GM23248 (cell line): ENCODE measurements around the gene ZNF222. TPM values are rescaled to one million over a fixed set of nuclear protein-coding genes. Genes with fewer than 3 reads are reported as not detected.

Experiments
- DNase-seq: peaks from one replicate; pipeline ENCODE4 v3.0.0-alpha.2; 2015
- H2AFZ ChIP-seq: fragments of 200-600 bp; sonication (generic); 2 replicates; pipeline ENCODE4 v1.6.1; 2016; ENCODE audit warnings: antibody characterized with exemption
- H3F3A ChIP-seq: fragments of 200-600 bp; sonication (generic); 2 replicates; pipeline ENCODE4 v1.6.1; 2016; ENCODE audit warnings: mild to moderate bottlenecking, antibody characterized with exemption, mixed run types; ENCODE audit not compliant: insufficient read depth
- H3K27ac ChIP-seq: fragments of 200-600 bp; sonication (generic); 2 replicates; pipeline ENCODE4 v1.5.1; 2016; ENCODE audit warnings: mild to moderate bottlenecking
- H3K27me3 ChIP-seq: fragments of 200-600 bp; sonication (generic); replicated peaks from 2 replicates; pipeline ENCODE4 v1.6.1; 2016; ENCODE audit warnings: mild to moderate bottlenecking; ENCODE audit not compliant: insufficient read depth
- H3K36me3 ChIP-seq: fragments of 200-600 bp; sonication (generic); 2 replicates; pipeline ENCODE4 v1.6.1; 2016; ENCODE audit warnings: low read depth, mild to moderate bottlenecking
- H3K4me1 ChIP-seq: fragments of 200-600 bp; sonication (generic); 2 replicates; pipeline ENCODE4 v1.6.1; 2016; ENCODE audit warnings: mild to moderate bottlenecking; ENCODE audit not compliant: insufficient read depth
- H3K4me2 ChIP-seq: fragments of 200-600 bp; sonication (generic); one replicate; pipeline ENCODE4 v1.6.1; 2016; ENCODE audit warnings: mild to moderate bottlenecking; ENCODE audit not compliant: unreplicated experiment
- H3K4me3 ChIP-seq: fragments of 200-600 bp; sonication (generic); 2 replicates; pipeline ENCODE4 v1.5.1; 2016; ENCODE audit warnings: mild to moderate bottlenecking
- H3K79me2 ChIP-seq: fragments of 200-600 bp; sonication (generic); 2 replicates; pipeline ENCODE4 v1.6.1; 2016; ENCODE audit warnings: mild to moderate bottlenecking; ENCODE audit not compliant: insufficient read depth
- H3K9ac ChIP-seq: fragments of 200-600 bp; sonication (generic); 2 replicates; pipeline ENCODE4 v1.6.1; 2016; ENCODE audit warnings: mild to moderate bottlenecking
- H3K9me2 ChIP-seq: fragments of 200-600 bp; sonication (generic); 2 replicates; pipeline ENCODE4 v1.6.1; 2016; ENCODE audit warnings: mixed run types, mild to moderate bottlenecking, moderate library complexity; ENCODE audit not compliant: insufficient read depth
- H3K9me3 ChIP-seq: fragments of 200-600 bp; sonication (generic); one replicate; pipeline ENCODE4 v1.6.1; 2017; ENCODE audit warnings: low read depth
- H4K20me1 ChIP-seq: fragments of 200-600 bp; sonication (generic); 2 replicates; pipeline ENCODE4 v1.6.0; 2016; ENCODE audit not compliant: insufficient read depth
- EZH2 ChIP-seq: fragments of 200-600 bp; sonication (generic); IDR thresholded peaks from 2 replicates; pipeline ENCODE4 v1.6.1; 2018; ENCODE audit warnings: antibody characterized with exemption, mild to moderate bottlenecking; ENCODE audit not compliant: insufficient read depth, poor library complexity, severe bottlenecking
- EZH2phosphoT487 ChIP-seq: fragments of 200-600 bp; sonication (generic); IDR thresholded peaks from 2 replicates; pipeline ENCODE4 v1.6.1; 2018; ENCODE audit warnings: antibody characterized with exemption, moderate library complexity, mild to moderate bottlenecking, low read depth; ENCODE audit not compliant: insufficient read depth
- WGBS, 2 experiments: methylation state at CpG; one replicate each; pipeline ENCODE4 v1.1.6; 2015 to 2017; ENCODE audit warnings: low lambda C conversion rate in 2 of 2, low coverage in 1 of 2; ENCODE audit errors: missing lambda C conversion rate in 2 of 2; 5-methylcytosine and 5-hydroxymethylcytosine counted together
- in situ Hi-C: fragments of 300-500 bp; cut with MboI; formaldehyde crosslinking; loops from 2 replicates; pipeline ENCODE4 v1.15.0; 2020
- polyA plus RNA-seq: library from polyadenylated mRNA; unstranded; fragments of >200 nt; fragmentation: Nextera tagmentation; extraction: Ambion mirVana; gene quantifications from 2 replicates; pipeline ENCODE4 v1.2.1, GENCODE V29; 2016
- total RNA-seq: library from RNA; depleted of rRNA; stranded (reverse); fragments of >200 nt; shearing (Covaris generic); gene quantifications from 2 replicates; pipeline ENCODE4 v1.2.3, GENCODE V29; 2014; rRNA removed

ZNF222 gene
- total RNA-seq: 2.5 and 6.6 TPM in 2 replicates
- polyA plus RNA-seq: 3.1 and 3.2 TPM in 2 replicates

DNA sequence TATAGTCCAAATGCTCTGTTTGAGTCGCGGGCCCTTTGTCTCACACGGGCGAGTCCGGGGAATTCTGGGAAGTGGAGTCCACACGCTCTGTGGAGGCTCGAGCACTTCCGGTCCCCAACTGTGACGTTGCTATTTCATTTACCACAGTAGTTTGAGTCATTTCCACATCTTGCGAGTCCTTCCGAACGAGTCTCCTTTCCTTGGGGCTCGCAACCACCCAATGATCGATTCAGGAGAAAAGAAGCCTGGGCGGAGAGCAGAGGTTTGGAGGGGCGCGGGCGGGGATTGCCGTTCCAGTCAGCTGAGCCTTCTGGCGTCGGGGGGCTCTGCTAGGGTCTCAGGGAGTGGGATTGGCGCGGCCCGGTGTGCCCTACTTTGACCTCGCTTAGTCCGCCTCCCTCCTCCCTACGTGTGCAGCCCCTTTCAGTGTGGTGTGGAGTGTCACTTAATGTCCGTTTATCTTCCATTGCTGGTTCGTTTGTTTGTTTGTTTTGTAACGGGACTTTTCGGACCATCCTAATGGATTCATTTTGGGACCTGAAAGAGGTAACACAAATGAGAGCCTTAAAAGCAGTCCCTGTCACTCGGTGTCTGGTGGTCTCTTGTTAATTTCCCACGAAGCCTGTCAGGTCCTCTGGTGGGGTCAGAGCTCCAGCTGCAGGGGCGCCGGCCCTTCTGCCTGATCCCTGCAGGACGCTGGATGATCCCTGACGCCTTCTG is at the start of gene ZNF222:
TSS of gene ZNF222 (plus strand) at position 163 of the 720 bp plus-strand sequence. CDS start at position 221, 58 bp downstream.
- Histone ChIP-seq H3K79me2 (peaks cover 12% of the 10 kb centered on the region), H3K9ac (peak within 1 kb of the TSS; percentile 94), H3K27me3 (no peaks in the 10 kb centered on the region), H4K20me1 (no peaks in the 10 kb centered on the region), H3F3A (no peaks in the 10 kb centered on the region), H3K4me3 (peak within 1 kb of the TSS; percentile 100), H3K9me3 (peaks cover 3% of the 10 kb centered on the region), H3K27ac (peak within 1 kb of the TSS; percentile 50), H3K4me1 (peaks cover 5% of the 10 kb centered on the region; the same call in 1 of the 2 replicates), H3K36me3 (peaks cover 24% of the 10 kb centered on the region), H3K4me2 (peak within 1 kb of the TSS; percentile 85), H3K9me2 (no peaks in the 10 kb centered on the region), H2AFZ (peak within 1 kb of the TSS; percentile 99)
- no peak for TF ChIP-seq EZH2phosphoT487
- no peak for TF ChIP-seq EZH2
- DNase-seq: peak; percentile 96
- in situ Hi-C loops: no loop called here
- WGBS, 2 experiments: 2% methylated on average over 37 of the region's 37 CpGs

GRCh38 chr19:43976732-43977131 is 48.4 kb upstream of the ZNF222 start:
- 79 to 94% methylated on average over 1 of the region's 1 CpG for WGBS, 2 experiments
- in situ Hi-C loops: no loop called here

GRCh38 chr19:43983544-43983911 is 41.7 kb upstream of the ZNF222 start:
- Histone ChIP-seq H3K9ac (peak overlapping the region; percentile 79), H3K4me2 (peak overlapping the region; percentile 68), H3K4me1 (0 out of 2 replicates have a peak, but pooled peaks cover 4% of the 10 kb centered on the region), H3K9me2 (no peaks in the 10 kb centered on the region), H4K20me1 (no peaks in the 10 kb centered on the region), H3K27me3 (no peaks in the 10 kb centered on the region), H3F3A (peaks cover 9% of the 10 kb centered on the region; the same call in 1 of the 2 replicates), H2AFZ (peak overlapping the region; percentile 90), H3K9me3 (no peaks in the 10 kb centered on the region), H3K79me2 (peaks cover 36% of the 10 kb centered on the region), H3K4me3 (peak overlapping the region; percentile 88), H3K36me3 (peaks cover under 1% of the 10 kb centered on the region; the same call in 1 of the 2 replicates), H3K27ac (peak overlapping the region; percentile 50)
- DNase-seq: no peak
- WGBS, 2 experiments: 34 to 46% methylated on average over 2 of the region's 2 CpGs
- in situ Hi-C loops: no loop called here
- TF ChIP-seq EZH2phosphoT487: no peak
- TF ChIP-seq EZH2: no peak

More at GRCh38 chr19:43976732-43977131, 48.4 kb upstream of the ZNF222 start:
- H3K79me2 ChIP-seq: no peaks in the 10 kb centered on the region
- H3K27ac ChIP-seq: no peak overlapping the region
- no peaks in the 10 kb centered on the region for H3K4me1 ChIP-seq
- H3K4me2 ChIP-seq: no peak overlapping the region
- H3K9me2 ChIP-seq: no peaks in the 10 kb centered on the region
- no peaks in the 10 kb centered on the region; the same call in 1 of the 2 replicates for H3K36me3 ChIP-seq
- no peaks in the 10 kb centered on the region for H3F3A ChIP-seq
- H2AFZ ChIP-seq: no peak overlapping the region
- peaks cover 4% of the 10 kb centered on the region for H3K9me3 ChIP-seq
- no peak overlapping the region for H3K9ac ChIP-seq
- DNase-seq: no peak
- H3K4me3 ChIP-seq: no peak overlapping the region
- TF ChIP-seq EZH2 (no peak), EZH2phosphoT487 (no peak)
- no peaks in the 10 kb centered on the region for H4K20me1 ChIP-seq
- H3K27me3 ChIP-seq: no peaks in the 10 kb centered on the region

DNA sequence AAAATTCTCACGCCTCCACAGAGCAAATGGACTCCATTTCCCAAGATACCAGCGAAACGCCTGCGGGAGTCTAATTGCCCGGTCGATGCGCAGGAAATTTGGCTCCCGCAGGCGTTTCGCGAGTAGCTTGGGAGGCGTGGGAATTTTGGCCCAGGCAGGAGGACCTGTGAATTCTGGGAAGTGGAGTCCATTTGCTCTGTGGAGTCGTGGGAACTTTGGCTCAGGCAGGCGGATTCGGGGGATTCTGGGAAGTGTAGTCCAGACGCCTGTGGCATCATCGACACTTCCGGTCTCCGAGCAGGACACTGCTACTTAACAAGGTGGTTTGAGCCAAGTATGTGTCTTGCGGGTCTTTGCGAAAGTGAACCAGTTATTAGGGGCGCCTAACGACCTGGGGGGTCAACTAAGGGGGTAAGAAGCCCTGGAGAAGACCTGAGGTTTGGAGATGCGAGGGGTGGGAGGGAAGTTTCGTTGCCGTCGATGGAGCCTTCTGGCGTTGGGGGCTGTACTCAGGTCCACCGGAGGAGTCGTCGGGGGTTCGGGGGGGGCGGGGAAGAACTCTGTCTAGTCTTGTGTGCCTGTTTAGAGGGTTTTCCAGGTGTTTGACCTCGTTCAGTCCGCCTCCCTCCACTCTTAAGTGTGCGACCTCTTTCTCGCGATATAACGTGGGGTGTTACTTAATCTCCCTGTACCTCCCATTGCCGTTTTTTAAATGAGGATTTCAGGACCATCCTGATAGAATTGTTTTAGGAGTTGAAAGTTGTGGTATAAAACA is 41.1 kb upstream of the ZNF222 start, which contains the start of gene ZNF155:
TSS of gene ZNF155 (plus strand) at position 277 of the 775 bp plus-strand sequence. CDS start 4,356 bp downstream, outside the sequence.
- Histone ChIP-seq H3K36me3 (peaks cover 6% of the 10 kb centered on the region), H3K4me3 (peak within 1 kb of the TSS; percentile 88), H4K20me1 (no peaks in the 10 kb centered on the region), H3K9me3 (no peaks in the 10 kb centered on the region), H3K4me2 (peak within 1 kb of the TSS; percentile 87), H2AFZ (peak within 1 kb of the TSS; percentile 90), H3K9me2 (no peaks in the 10 kb centered on the region), H3K9ac (peak within 1 kb of the TSS; percentile 79), H3F3A (peaks cover 9% of the 10 kb centered on the region; the same call in 1 of the 2 replicates), H3K27ac (peak within 1 kb of the TSS; percentile 50), H3K4me1 (0 out of 2 replicates have a peak, but pooled peaks cover 4% of the 10 kb centered on the region), H3K27me3 (no peaks in the 10 kb centered on the region), H3K79me2 (peaks cover 40% of the 10 kb centered on the region)
- DNase-seq: peak; percentile 99
- in situ Hi-C loops: no loop called here
- 1% methylated on average over 36 to 40 of the region's 40 CpGs for WGBS, 2 experiments
- TF ChIP-seq EZH2: no peak
- no peak for TF ChIP-seq EZH2phosphoT487
